IPS DF 19.7 (cell line): Measurements from ENCODE around the gene PRKCB.

Experiments used
- DNase-seq: peaks from one replicate; pipeline ENCODE4 v3.0.0-alpha.2; 2013; ENCODE audit warnings: low read depth, low spot score

PRKCB gene

DNA sequence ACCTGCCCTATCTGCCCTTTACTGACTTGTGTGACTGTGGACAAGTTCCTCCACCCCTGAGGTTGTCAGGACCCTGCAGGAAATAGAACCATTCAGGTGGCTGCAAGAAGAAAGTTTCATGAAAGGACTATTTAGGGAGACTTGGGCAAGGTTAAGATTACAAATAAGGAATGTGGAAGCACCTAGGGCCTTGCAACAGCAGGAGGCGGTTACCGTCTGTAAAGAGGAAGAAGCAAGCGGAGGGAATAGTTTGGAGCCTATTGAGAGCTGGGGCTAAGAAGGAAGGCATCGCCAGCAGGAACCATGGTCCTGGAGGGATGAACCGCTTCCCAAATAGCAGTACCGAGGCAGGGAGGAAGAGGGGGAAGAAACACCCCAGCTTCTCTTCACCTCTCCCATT is 132.4 kb downstream of the PRKCB start:
- DNase-seq = no peak

DNA sequence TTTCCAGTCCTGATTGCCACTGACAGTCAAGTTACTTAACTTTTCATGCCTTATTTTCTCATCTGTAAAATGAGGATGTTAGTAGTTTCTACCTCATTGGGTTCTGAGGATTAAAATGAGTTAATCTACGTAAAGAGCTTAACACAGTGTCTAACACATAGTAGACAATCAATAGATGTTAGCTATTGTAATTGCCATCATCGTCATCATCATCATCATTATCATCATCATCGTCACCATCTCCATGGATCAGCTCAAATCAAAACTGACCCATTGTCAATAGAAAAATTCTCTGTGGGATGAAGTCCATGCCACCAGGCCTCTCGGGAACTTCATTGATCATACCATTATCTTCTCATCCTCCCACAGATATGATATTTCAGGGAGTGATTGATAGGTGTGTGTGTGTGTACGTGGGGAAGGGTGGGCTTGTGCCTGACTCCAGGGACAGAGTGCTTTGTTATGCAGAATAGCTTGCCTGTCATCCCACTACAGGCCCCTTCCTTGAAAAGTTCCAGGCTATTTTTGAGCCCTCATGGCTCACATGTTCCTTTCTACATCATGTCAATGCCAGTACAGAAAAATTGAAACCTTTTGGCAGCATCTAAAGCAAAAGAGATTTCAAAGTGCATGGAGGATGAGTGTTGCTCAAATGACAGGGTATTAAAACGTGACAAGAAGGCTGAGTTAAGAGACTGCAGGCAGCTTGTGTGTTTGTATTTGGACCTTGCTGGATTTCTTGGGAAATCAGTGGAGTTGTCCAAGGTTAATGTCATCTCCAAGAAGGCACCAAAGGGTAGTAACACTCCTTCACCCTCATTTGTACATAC is 133.9 kb downstream of the PRKCB start:
- no peak for DNase-seq

DNA sequence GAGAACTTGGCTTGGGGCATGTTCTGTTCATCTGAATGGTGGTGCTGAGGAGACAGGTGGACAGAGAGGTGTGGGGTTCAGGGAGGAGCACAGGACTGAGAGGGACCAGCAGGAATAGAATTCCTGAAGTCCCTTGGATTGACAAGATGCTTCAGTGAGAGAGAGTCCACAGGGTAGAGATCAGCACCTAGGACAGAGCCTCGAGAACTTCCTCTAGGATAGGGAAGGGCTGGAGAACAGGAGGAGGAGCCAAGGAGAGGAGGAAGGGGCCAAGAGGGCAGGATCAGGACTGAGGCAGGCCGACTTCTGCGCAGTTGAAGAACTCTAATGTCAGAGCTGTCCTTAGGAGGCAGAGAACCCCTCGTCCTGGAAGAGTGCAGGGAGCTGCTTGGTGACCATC is 138.4 kb downstream of the PRKCB start:
- peak; percentile 69 for DNase-seq

DNA sequence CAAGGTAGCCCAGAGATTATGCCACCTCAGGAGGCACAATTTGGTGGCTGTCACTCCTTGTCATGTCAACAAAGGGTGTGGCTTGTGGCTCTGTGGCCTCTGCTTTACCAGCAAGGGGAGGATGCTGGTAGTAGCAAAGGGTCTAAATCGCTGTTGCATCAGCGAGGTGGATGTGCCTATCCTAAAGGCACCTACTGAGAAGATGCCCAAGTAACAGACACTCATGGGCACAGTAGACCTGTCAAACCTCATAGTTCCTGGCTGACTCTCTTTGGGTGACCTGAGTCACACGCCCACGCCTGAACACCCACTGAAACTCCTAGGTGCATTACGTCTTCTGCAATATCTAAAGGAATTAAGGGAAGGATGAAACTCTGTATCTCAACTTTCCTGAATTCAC is 139.5 kb downstream of the PRKCB start:
- no peak for DNase-seq

DNA sequence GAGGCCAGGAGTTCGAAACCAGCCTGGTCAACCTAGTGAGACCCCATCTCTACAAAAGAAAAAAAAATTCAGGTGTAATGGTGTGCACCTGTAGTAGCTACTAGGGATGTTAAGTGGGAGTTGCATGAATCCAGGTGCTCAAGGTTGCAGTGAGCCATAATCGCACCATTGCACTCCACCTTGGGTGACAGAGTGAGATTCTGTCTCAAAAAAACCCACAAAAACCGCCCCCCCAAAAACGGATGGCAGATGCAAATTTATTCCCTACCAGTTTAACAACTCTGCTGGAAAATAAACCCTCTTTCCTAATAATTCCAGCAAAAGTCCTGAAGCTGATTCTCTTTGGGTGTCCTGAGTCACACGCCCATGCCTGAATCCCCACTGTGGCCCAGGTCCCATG is 140.3 kb downstream of the PRKCB start:
- no peak for DNase-seq

DNA sequence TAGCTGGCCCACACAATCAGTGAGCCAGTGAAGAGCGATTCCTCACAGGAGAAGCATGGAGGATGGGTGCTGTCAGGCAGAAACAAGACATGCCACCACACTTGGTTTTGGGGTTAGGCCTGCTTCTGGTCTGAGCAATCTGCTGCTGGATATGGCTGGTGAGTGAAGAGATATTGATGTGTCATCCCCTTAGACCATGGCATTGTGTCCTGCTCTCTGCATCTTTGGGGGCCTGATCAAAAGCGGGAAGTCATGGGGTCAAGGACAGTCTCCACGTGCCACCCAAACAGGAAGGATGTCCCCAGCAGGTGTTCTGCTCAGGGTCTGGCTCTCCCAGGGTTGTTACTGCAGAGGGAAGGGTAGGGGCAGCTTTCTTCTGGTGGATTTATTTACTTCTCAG is 140.7 kb downstream of the PRKCB start:
- DNase-seq = no peak

DNA sequence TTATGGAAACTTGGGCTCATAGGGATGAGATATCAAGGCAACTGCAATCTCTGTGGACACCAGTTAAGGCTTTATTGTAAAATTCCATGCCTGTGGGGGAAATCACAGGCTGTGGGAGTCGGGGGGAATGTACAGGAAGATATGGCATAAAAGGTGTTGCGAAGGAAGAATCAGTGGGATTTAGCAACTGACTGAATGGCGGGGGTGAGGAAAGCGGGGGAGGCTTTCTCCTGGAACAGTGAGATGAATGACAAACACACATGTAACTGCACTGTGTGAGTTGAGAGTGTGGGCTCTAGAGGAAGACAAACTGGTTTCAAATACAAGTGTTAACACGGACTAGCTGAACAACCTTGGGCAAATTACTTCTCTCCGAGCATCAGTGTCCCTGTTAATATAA is 143.7 kb downstream of the PRKCB start:
- DNase-seq = no peak

DNA sequence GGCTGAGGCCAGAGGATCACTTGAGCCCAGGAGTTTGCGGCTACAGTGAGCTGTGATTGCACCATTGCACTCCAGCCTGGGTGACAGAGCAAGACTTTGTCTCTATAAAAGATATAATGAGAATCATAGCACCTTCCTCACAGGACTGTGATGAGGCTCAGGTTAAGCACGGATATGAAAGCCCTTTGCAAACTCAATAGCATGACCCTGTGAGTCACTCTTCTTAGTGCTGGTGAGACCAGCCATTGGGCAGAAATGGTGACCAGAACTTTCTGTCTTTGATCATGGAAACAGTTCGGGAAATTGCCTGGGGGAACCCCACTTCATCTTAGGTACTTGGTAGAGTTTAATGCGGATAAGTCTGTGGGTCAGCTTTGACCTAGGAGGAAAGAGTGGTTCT is 144.2 kb downstream of the PRKCB start:
- no peak for DNase-seq

DNA sequence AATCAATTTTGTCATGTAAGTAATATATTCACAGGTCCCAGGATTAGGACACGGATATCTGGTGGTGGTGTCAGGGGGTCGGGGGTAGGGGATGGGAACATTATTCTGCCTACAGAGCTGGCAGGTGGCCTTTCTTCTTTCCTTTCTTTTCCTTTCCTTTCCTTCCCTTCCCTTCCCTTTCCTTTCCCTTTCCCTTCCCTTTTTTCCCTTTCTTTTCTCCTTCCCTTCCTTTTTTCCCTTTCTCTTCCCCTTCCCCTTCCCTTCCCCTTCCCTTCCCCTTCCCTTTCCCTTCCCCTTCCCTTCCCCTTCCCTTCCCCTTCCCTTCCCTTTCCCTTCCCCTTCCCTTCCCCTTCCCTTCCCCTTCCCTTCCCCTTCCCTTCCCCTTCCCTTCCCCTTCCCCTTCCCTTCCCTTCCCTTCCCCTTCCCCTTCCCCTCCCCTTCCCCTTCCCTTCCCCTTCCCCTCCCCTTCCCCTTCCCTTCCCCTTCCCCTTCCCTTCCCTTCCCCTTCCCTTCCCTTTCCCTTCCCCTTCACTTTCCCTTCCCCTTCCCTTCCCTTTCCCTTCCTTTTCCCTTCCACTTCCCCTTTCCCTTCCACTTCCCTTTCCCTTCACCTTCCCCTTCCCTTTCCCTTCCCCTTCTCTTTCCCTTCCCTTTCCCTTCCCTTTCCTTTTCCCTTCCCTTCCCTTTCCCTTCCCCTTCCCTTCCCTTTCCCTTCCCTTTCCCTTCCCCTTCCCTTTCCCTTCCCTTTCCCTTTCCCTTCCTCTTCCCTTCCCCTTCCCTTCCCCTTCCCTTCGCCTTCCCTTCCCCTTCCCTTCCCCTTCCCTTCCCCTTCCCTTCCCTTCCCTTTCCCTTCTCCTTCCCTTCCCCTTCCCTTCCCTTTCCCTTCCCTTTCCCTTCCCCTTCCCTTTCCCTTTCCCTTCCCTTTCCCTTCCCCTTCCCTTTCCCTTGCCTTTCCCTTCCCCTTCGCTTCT is 145.9 kb downstream of the PRKCB start:
- DNase-seq = no peak

DNA sequence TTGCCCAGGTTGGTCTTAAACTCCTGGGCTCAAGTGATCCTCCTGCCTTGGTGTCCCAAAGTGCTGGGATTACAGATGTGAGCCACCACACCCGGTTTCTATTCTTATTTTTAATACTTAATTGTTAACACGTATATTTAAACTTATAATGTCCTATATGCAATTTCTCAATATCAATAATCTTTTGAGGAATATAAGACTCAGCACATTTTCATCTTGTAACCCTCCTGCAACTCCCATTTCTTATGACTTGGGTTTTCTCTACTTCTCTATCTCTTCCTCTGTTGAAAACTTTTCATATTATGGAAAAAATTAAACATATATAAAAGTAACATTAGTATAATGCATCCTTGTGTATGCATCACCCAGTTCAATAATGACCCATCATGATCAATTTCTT is 150.7 kb downstream of the PRKCB start:
- DNase-seq = no peak

DNA sequence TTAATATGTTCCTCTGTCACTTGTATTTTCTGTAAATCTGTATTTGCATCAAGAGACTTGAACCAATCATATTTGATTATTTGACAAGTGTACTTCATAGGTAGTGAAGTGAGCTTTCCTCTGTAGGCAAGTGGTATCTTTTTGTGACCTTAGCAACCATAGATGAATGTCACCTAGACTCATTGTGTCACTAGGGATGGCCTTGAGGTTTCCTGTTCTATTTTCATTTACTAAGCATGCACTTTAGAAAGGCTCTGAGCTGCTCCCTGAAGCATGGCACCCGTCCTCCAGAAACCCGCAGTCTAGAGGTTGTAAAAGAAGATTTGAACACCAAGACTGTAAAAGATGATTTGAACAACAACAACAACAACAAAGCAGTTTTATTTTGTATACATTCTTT is 151.7 kb downstream of the PRKCB start:
- no peak for DNase-seq

DNA sequence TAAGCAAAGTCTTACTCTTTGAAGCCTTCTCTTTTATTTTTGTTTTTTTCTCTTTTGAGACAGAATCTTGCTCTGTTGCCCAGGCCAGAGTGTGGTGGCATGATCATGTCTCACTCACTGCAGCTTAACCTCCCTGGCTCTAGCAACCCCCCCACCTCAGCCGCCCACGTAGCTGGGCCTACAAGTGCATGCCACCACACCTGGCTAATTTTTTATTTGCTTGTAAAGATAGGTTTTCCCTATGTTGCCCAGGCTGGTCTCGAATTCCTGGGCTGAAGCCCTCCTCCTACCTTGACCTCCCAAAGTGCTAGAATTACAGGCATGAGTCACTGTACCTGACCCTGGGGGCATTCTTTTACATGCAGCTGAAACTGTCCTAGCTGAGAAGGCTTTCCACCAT is 154.7 kb downstream of the PRKCB start:
- no peak for DNase-seq

DNA sequence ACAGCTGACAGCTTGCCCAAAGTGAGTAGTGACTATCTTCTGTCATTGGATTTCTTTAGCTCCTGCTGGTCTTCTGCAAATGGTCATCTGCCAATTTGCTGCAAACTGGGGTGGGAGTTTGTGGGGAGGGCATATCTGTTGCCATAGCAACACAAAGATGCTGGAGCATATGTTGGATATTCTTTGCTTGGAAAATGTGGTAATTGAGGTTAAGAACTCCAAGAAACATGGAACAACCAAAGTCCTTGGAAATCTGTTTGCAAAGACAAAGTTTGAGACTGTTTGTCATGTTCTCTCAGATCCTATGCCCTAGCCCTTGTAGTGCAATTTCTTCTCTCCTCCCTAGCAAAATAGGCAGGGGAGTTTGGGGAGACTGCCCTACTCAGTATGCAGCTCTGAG is 155.3 kb downstream of the PRKCB start:
- DNase-seq = no peak

DNA sequence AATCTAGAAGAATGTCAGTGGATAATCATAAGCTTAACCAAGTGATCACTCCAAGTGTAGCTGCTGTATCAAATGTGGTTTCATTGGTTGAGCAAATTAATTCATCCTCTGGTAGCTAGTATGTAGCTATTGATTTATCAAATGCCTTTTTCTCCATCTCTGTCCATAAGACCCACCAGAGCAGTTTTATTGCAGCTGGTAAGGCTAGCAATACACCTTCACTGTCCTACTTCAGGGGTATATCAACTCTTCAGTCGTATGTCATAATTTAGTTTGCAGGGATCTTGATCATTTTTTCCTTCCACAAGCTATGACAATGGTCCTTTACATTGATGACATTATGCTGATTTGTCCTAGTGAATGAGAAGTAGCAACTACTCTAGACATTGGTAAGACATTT is 158.8 kb downstream of the PRKCB start:
- DNase-seq = no peak

DNA sequence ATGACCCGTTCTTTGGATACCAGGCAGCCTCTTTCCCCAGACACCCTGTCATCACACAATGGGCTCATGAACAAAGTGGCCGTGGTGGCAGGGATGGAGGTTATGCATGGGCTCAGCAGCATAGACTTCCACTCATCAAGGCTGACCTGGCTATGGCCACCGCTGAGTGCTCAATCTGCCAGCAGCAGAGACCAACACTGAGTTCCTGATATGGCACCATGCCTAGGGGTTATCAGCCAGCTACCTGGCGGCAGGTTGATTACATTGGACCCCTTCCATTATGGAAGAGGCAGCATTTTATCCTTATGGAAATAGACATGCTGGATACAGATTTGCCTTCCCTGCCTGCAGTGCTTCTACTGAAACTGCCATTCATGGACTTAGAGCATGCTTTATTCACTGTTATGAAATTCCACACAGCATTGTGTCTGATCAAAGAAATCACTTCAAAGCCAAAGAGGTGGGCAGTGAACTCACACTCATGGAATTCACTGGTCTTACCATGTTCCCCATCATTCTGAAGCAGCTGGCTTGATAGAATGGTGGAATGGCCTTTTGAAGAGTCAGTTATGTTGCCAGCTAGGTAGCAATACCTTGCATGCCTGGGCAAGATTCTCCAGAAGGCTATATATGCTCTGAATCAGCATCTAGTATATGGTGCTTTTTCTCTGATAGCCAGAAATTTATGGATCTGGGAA is 160.6 kb downstream of the PRKCB start:
- DNase-seq = no peak

DNA sequence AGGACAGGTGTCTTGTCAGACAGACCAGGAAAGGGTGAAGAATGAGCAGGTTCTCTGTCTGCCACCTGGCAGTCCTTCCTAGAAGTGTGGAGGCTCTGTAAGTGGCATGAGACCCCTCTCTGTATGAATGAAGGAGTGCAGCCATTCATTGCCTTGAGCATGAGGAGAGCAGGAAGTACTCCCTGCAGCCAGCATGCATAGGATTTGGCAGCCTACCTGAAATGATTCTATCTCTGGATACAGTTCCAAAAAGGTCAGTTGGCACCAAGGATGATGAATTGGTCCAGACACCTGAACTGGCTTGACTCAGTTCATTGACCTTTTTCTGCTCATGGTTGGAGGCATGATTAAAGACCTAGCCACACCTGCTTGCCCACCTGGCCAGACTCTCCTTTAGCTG is 163.0 kb downstream of the PRKCB start:
- no peak for DNase-seq

DNA sequence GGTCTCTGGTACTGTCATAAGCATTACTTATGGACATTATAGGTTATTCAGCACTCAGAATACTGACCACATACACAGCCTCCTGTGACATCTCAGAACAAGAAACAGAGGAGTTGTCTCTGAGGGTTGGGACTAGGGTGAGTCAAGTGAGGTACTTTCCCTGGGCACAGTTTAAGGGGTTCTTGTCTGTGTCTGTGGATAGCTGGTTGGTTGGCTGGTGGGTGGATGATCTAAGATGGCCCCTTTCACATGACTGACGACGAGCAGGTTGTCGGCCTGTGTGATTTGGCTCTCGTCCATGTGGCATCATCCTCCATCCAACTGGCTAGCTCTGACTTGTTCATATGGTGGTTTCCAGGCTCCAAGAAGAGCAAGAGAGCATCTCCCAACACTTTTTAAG is 163.9 kb downstream of the PRKCB start:
- no peak for DNase-seq

DNA sequence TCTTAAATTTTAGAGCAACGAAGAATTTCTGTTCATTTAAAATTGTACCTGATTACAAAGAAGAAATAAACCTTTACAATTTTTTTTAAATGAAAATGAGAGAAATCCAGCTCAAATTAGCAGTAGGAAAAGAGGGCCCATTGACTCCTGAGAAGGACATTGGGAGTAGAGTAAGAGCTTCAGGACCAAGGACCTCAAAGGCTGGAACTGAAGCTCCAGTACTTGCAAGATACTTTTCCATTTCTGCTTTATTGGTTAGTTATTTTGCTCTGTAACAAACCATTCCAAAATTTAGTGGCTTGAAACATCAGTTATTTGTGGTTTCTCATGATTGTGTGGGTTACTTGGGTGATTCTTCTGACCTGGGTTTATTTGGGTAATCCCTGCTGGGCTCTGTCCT is 165.9 kb downstream of the PRKCB start:
- DNase-seq = no peak

DNA sequence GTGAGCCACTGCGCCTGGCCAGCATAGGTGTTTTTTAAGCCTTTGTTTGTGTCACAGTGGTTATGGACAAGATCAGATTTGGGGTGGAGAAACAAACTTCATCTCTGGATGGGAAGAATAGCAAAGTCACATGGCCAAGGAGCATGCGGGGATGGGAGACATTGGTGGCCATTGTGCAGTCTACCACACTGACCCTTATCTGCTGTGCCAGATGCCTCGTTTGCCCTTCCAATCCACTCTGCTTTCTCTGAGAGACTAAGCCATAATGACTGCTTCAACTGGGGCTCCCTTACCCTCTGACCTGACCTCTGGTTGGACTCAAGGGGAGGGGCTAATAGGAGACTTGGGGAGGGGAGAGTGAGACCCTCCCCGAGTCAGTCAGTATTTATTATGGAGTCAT is 166.8 kb downstream of the PRKCB start:
- no peak for DNase-seq

DNA sequence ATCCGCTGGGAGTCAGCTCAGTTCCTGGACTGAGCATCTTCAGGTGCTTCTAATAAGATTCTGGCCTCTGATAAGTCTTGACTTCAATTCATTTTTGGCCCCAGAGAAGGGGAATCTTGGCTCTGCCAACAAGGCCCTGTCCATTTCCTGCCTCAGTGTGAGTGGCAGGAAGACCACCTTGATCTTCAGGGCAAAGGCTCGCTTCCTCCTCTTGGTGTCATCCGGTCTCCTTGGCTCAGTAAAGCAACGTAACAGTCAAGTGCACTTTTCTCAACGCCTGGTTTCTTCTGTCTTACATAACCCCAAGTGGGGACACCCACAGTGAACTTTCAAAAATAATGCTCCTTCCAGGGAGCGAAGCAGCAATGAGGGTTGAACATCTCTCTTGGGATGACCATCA is 169.8 kb downstream of the PRKCB start:
- DNase-seq = no peak

DNA sequence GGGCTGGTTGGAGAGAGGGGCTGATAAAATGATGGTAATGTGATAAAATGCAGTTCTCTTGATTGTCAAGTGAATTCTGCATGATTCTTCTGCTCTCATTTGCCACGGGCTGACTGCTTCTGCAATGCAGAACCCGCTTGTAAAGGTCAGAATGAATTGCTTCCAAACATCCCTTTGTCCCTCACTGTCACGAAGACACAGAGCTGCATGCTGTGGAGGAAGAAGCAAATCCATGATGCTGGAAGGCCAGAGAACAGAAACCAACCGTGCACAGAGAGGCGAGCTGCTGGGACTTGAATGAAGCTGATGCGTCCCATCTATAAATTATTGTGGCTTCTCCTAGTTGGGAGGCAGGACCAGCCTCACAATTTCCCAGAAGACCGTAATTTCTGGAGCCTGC is 171.6 kb downstream of the PRKCB start:
- DNase-seq = no peak

DNA sequence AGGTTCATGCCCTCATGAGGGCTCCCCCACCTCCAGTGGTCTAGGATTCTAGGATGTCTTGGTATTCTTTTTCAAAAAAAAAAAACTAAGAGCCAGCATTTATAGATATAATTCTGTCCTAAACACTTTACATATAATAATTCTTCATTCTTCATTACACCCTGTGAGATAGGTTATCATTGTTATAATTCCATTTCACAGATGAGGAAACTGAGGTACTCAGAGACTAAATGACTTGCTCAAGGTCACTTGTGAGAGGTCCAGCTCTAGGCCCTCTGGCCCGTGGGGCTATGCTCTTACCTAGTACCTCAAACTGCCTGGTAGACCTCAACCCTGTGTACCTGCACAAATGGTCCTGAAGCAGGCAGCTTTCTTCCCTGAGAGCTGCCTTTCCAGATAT is 172.2 kb downstream of the PRKCB start:
- DNase-seq = no peak
